Transverse colon (tissue), 4 donors: ENCODE results near the gene ZMIZ1.

Source experiments
- CTCF ChIP-seq, 5 experiments: fragments of 200-600 bp in 3 of 5; fragments of 450-650 bp in 2 of 5; sonication (generic) in 3 of 5; IDR thresholded peaks; 1 replicate in 2 of 5; 2 replicates in 3 of 5; pipeline ENCODE4 v1.5.1; 2016 to 2017; ENCODE audit warnings: antibody characterized with exemption in 5 of 5, inconsistent platforms in 3 of 5, mild to moderate bottlenecking in 2 of 5, moderate library complexity in 1 of 5
- EP300 ChIP-seq: sonication (generic); formaldehyde crosslinking; IDR thresholded peaks from one replicate; pipeline ENCODE4 v1.6.1; 2017; ENCODE audit warnings: antibody characterized with exemption, low read depth
- POLR2A ChIP-seq: fragments of 450-650 bp; IDR thresholded peaks from one replicate; pipeline ENCODE4 v1.6.1; 2016; ENCODE audit warnings: antibody characterized with exemption, mild to moderate bottlenecking, moderate library complexity
- POLR2AphosphoS5 ChIP-seq, 3 donors: sonication (generic); formaldehyde crosslinking; IDR thresholded peaks; one replicate each; pipeline ENCODE4 v1.6.1; 2016; ENCODE audit warnings: antibody characterized with exemption in 3 of 3

- TF ChIP-seq CTCF (IDR thresholded peaks at IDR 0.05) (no peak), POLR2AphosphoS5 (IDR thresholded peaks at IDR 0.05) (no peak), POLR2A (no peak), EP300 (no peak)
Observed at GRCh38 chr10:79053481-79054202, 15.1 kb upstream of the ZMIZ1 start.
